GM18951 (cell line): ENCODE results near the gene GDF2.

Source experiments
- POLR2A ChIP-seq: IDR thresholded peaks from 4 replicates; pipeline ENCODE4 v1.6.1; 2011; ENCODE audit warnings: mild to moderate bottlenecking; ENCODE audit not compliant: insufficient read length, insufficient read depth; ENCODE audit errors: extremely low read depth
- in situ Hi-C: fragments of 300-500 bp; cut with MboI; formaldehyde crosslinking; loops from one replicate; pipeline ENCODE4 v1.12.0; 2022; ENCODE audit warnings: low sequenced_read_pairs, mixed read lengths, inconsistent platforms; ENCODE audit not compliant: unreplicated experiment

GDF2 gene

DNA sequence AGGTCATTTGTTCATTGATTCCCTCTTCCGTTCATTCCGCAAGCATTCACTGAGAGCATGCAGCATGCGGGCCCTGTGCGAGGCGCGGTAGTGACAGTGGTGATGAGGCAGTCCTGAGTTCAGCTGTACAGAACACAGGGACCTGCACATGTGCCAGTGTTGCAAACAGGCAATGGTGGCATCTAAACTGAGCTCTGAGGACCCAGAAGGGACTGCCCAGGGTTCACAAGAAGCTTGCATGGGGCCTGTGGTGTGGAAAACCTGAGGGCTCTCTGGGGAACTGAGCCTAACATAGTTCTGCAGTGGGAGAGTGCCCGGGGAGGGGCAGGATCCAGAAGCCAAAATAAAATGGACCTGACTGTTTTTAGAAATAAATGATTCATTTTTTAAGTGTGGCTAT, 48.6 kb downstream of the GDF2 start:
- in situ Hi-C loops, result no loop called here
- no peak for TF ChIP-seq POLR2A

DNA sequence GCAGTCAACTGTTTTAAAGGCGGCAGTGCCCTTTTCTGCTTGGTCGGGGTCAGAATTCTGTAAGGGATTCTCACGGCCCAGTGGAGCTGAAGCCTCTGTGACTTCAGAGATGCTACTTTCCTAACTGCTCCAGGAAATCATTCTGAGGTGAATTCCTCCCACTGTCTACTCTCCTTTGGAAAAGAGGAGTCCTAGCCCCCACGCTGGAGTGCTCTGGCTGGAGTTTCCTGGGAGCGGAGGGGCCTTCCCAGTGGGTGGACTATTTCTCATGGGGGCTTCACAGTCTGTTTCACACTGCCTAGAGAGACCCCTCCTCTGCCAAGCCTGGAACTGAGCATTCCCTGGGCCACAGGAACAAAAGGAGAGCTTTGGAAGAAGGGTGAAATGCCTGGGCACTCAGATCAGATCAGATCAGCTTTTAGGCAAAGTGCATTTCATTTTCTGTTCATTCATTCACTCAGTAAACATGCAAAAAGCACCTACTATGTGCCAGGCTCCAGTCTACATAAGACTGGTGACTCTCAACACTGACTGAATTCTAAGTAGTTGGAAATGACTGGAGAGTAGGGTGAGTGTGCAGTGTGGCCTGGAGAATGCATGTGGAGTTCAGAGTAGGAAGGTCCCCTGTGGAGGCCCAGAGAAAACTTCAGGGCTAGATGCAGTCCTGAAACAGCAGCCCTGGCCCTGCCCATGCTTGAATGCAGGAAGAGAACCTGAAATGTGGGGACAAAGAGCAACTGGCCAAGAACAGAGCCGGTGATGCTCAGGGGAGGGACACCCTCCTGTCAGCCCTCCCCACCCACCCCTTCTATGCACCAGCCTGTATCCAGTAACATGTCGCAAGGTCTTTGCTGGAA, 49.6 kb downstream of the GDF2 start:
- TF ChIP-seq POLR2A, result no peak

DNA sequence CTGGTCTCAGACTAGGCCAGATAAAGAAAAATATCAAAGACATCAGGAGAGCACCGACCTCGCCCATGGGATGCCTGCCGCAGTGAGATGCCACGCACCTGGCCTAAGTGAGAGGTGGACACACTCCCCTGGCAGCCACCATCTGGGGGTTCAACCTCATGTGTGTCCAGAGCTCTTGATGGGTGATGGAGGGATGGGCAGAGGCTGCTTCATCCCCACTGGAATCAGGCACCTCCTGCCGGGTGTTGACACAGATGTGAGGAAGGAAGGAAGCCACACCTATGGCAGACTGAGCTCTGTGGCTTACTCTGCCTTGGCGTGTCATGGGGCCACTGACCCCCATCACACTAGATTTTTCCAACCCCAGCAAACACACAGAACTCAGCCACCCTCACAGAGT, 50.5 kb downstream of the GDF2 start:
- in situ Hi-C loops, result no loop called here
- TF ChIP-seq POLR2A, result no peak

More for the DNA sequence above, 49.6 kb downstream of the GDF2 start:
- in situ Hi-C loops, result no loop called here

DNA sequence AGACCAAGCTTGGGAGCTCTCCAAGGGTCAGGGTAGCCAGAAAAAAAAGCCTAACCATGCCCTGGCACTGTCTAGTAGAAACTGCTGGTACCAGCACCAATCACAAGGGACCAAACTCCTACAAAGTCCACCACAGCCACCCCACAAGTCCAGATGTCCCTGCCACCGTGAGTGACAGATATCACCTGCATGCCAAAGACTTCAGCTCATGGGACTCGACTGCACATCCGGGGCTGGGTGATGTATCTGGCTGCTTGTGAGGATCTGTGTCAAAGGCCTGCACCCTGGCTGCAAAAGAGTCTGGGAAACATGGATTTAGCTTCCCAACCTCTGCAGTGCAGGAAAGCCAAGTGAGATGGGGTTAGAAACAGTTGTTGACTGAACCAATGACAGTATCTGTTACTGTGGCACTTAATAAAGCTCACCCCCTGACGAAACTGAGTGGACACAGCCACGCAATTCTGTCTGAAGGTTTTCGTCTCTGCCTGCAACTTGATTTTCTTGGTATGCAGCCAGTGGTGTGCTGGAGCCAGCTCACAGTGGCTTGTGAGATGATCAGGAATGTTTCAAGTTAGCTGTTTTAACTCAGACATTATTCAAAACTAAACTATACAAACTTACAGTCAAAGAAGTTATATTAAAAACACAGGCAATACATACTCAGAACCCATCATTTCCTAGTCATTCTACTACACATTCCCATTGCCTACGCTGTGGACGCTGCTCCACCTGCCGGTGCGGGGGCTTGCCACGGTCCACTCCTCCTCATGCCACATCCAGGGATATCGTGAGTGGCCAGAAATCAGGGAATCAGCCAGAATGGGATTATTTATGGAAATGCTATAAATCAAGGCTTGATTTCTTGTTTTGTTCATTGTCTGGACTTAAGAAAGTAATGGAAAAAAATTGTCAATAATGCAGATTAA, 52.6 kb downstream of the GDF2 start:
- in situ Hi-C loops, result no loop called here
- no peak for TF ChIP-seq POLR2A

DNA sequence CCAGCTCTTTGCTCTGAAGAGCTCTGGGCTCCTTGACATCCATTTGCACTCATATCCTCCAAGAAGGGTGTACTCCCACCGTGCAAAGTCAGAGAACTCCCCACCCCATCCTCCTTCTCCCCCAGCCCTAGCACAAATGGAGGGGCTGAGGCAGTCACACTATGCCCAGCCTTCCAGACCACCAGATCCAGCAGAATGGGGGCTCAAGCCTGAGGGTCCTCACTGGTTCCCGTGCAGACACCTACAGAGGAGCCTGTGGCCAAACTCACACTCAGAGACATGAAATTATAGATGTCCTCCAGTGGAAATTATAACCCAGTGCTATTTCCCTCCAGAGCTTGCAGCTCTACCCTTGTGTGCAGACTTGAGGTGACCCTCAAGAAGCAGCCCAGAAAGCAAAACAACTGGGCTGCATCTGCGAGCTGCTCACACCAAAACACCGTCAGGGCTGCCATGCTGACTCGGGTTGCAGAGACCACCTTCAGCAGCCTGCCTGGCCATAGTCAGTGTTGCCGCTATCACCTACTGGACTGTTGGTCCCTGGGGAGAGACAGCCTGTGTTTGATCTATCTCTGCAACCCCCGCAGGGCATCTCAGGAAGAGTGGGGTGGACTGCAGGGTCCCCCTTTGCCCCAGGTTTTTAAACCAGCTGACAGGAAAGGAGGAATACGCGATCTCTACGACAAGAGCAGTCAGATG, 54.4 kb downstream of the GDF2 start:
- in situ Hi-C loops, result no loop called here
- no peak for TF ChIP-seq POLR2A
